Lower lobe of right lung (tissue), 2 donors: ENCODE results near the gene GPR18. TPM values are rescaled to one million over a fixed set of nuclear protein-coding genes. Genes with fewer than 3 reads are reported as not detected.
A peak's percentile ranks its signal among the peaks of the same experiment; 100 is the strongest.

Experiments
- ATAC-seq, 2 donors: fragments of 200-7000 bp; cut with Tn5 transposase; one replicate each; pipeline ENCODE4 v1.9.1; 2020 to 2022; ENCODE audit warnings: mild to moderate bottlenecking in 2 of 2, moderate library complexity in 2 of 2
- DNase-seq: peaks from one replicate; pipeline ENCODE4 v3.0.0-alpha.2; 2020
- H3K27ac ChIP-seq: fragments of 200-600 bp; one replicate; pipeline ENCODE4 v1.8.0; 2022
- H3K27me3 ChIP-seq: fragments of 200-600 bp; one replicate; pipeline ENCODE4 v1.8.0; 2022; ENCODE audit warnings: low read depth
- H3K36me3 ChIP-seq: fragments of 200-600 bp; one replicate; pipeline ENCODE4 v1.8.0; 2022; ENCODE audit warnings: mild to moderate bottlenecking
- H3K4me1 ChIP-seq: fragments of 200-600 bp; one replicate; pipeline ENCODE4 v1.8.0; 2022
- H3K4me3 ChIP-seq: fragments of 200-600 bp; one replicate; pipeline ENCODE4 v1.8.0; 2022; ENCODE audit warnings: mild to moderate bottlenecking
- H3K9me3 ChIP-seq: fragments of 200-600 bp; one replicate; pipeline ENCODE4 v1.8.0; 2022
- CTCF ChIP-seq: fragments of 200-600 bp; IDR thresholded peaks from one replicate; pipeline ENCODE4 v1.8.0; 2022; ENCODE audit warnings: antibody characterized with exemption, mild to moderate bottlenecking
- intact Hi-C: fragments of 100-400 bp; cut with DNase I; formaldehyde crosslinking; loops from one replicate; pipeline ENCODE4 v1.11.0; 2022
- long read RNA-seq: library from polyadenylated mRNA; unstranded; transcript quantifications from one replicate; pipeline ENCODE4 v2.0.0, GENCODE V29; 2021
- total RNA-seq: library from RNA; stranded (reverse); fragmentation: NEBNext Ultra II Directional; extraction: Animal tissue kit (Norgen Biotek cat#: 25700); gene quantifications from one replicate; pipeline ENCODE4 v1.2.1, GENCODE V29; 2021
- donor health status: DM: no; HTN: yes; CAD: no; lungs with severe emphysema.

Gene GPR18
- 0.38 TPM for total RNA-seq
- long read RNA-seq, partial matches to known transcripts = 0 of 2 reads
- long read RNA-seq, other reads (novel, unspliced or antisense) = 0 of 2 reads

GRCh38 chr13:99258210-99258860 lies at the start of gene GPR18:
Gene GPR18 (minus strand): TSS chr13:99258379. CDS start chr13:99255872, 2,507 bp downstream.
- H3K36me3 ChIP-seq = peaks cover 9% of the 10 kb centered on the region
- peak within 1 kb of the TSS; percentile 37 for H3K27ac ChIP-seq

GRCh38 chr13:99307648-99308339 lies 49.6 kb upstream of the GPR18 start:
- intact Hi-C loops = no loop called here
- DNase-seq (peak; percentile 58), ATAC-seq (peak; percentile 80 to 92)
- Histone ChIP-seq H3K9me3 (no peaks in the 10 kb centered on the region), H3K4me3 (no peak overlapping the region), H3K36me3 (no peaks in the 10 kb centered on the region), H3K4me1 (peaks cover 25% of the 10 kb centered on the region), H3K27me3 (no peaks in the 10 kb centered on the region), H3K27ac (peak overlapping the region; percentile 58)
- no peak for TF ChIP-seq CTCF

More at GRCh38 chr13:99258210-99258860, at the start of gene GPR18:
- ATAC-seq (peak in 1 of 2 donors; percentile 61), DNase-seq (no peak)
- intact Hi-C loops = no loop called here
- Histone ChIP-seq H3K4me3 (peak within 1 kb of the TSS; percentile 20), H3K27me3 (no peaks in the 10 kb centered on the region), H3K9me3 (no peaks in the 10 kb centered on the region), H3K4me1 (no peaks in the 10 kb centered on the region)
- no peak for TF ChIP-seq CTCF

GRCh38 chr13:99307247-99307646 lies 49.1 kb upstream of the GPR18 start, which contains the start of gene GPR183:
Gene GPR183 (minus strand): TSS chr13:99307399. CDS start chr13:99296145, 11,254 bp downstream.
- peak within 1 kb of the TSS; percentile 39 for H3K4me3 ChIP-seq
- H3K4me1 ChIP-seq = peaks cover 21% of the 10 kb centered on the region
- intact Hi-C loops = no loop called here
- H3K27ac ChIP-seq = peak within 1 kb of the TSS; percentile 58
- ATAC-seq = peak; percentile 63 to 68
- DNase-seq = no peak
- no peaks in the 10 kb centered on the region for H3K9me3 ChIP-seq
- no peak for TF ChIP-seq CTCF
- no peaks in the 10 kb centered on the region for H3K27me3 ChIP-seq
- H3K36me3 ChIP-seq = no peaks in the 10 kb centered on the region

GRCh38 chr13:99305566-99305965 lies 47.4 kb upstream of the GPR18 start:
- intact Hi-C loops = no loop called here
- Histone ChIP-seq H3K4me1 (peaks cover 13% of the 10 kb centered on the region), H3K27me3 (no peaks in the 10 kb centered on the region), H3K36me3 (no peaks in the 10 kb centered on the region), H3K4me3 (peak overlapping the region; percentile 39), H3K9me3 (no peaks in the 10 kb centered on the region), H3K27ac (peak overlapping the region; percentile 58)
- ATAC-seq (no peak), DNase-seq (no peak)
- no peak for TF ChIP-seq CTCF

GRCh38 chr13:99305158-99305557 lies 47.0 kb upstream of the GPR18 start:
- H3K27me3 ChIP-seq = no peaks in the 10 kb centered on the region
- peaks cover 13% of the 10 kb centered on the region for H3K4me1 ChIP-seq
- H3K36me3 ChIP-seq = no peaks in the 10 kb centered on the region
- ATAC-seq (no peak), DNase-seq (no peak)
- H3K27ac ChIP-seq = peak overlapping the region; percentile 33
- H3K9me3 ChIP-seq = no peaks in the 10 kb centered on the region
- peak overlapping the region; percentile 39 for H3K4me3 ChIP-seq
- intact Hi-C loops = no loop called here
- no peak for TF ChIP-seq CTCF
